Mucosa of stomach (tissue), 1 donor: ENCODE data around the gene TSR3.

ENCODE experiments used
- H3K27me3 ChIP-seq: one replicate; pipeline ENCODE4 v1.7.0; 2013; ENCODE audit warnings: mild to moderate bottlenecking, low read length; ENCODE audit not compliant: control insufficient read depth, insufficient read depth
- H3K36me3 ChIP-seq: one replicate; pipeline ENCODE4 v1.7.0; 2013; ENCODE audit warnings: low read length; ENCODE audit not compliant: control insufficient read depth, insufficient read depth
- H3K4me1 ChIP-seq: one replicate; pipeline ENCODE4 v1.7.0; 2013; ENCODE audit warnings: mild to moderate bottlenecking, low read length; ENCODE audit not compliant: control insufficient read depth, insufficient read depth
- H3K4me3 ChIP-seq: one replicate; pipeline ENCODE4 v1.7.0; 2013; ENCODE audit warnings: low read length
- H3K9ac ChIP-seq: one replicate; pipeline ENCODE4 v1.7.0; 2013; ENCODE audit warnings: mild to moderate bottlenecking, low read length, moderate library complexity
- H3K9me3 ChIP-seq: one replicate; pipeline ENCODE4 v1.7.0; 2013; ENCODE audit warnings: mild to moderate bottlenecking, low read length, moderate library complexity; ENCODE audit not compliant: control insufficient read depth
- donor health status: Pancreatic carcinoma.

The TSR3 gene

GRCh38 chr16:1357906-1358566 is 6.4 kb upstream of the TSR3 start:
- Histone ChIP-seq H3K9ac (no peak overlapping the region), H3K36me3 (no peaks in the 10 kb centered on the region), H3K4me1 (no peaks in the 10 kb centered on the region), H3K27me3 (no peaks in the 10 kb centered on the region), H3K9me3 (no peaks in the 10 kb centered on the region), H3K4me3 (no peak overlapping the region)

GRCh38 chr16:1356061-1356900 is 4.6 kb upstream of the TSR3 start:
- Histone ChIP-seq H3K4me1 (peaks cover under 1% of the 10 kb centered on the region), H3K27me3 (no peaks in the 10 kb centered on the region), H3K36me3 (no peaks in the 10 kb centered on the region), H3K9me3 (no peaks in the 10 kb centered on the region), H3K9ac (no peak overlapping the region), H3K4me3 (no peak overlapping the region)

GRCh38 chr16:1355591-1355990 is 3.9 kb upstream of the TSR3 start:
- Histone ChIP-seq H3K9ac (no peak overlapping the region), H3K4me3 (no peak overlapping the region), H3K4me1 (peaks cover 7% of the 10 kb centered on the region), H3K9me3 (no peaks in the 10 kb centered on the region), H3K36me3 (no peaks in the 10 kb centered on the region), H3K27me3 (no peaks in the 10 kb centered on the region)

GRCh38 chr16:1354815-1355540 is 3.3 kb upstream of the TSR3 start:
- H3K27me3 ChIP-seq: no peaks in the 10 kb centered on the region
- no peaks in the 10 kb centered on the region for H3K36me3 ChIP-seq
- peaks cover 12% of the 10 kb centered on the region for H3K4me1 ChIP-seq
- H3K4me3 ChIP-seq: no peak overlapping the region
- H3K9ac ChIP-seq: no peak overlapping the region
- no peaks in the 10 kb centered on the region for H3K9me3 ChIP-seq

GRCh38 chr16:1351215-1351581 is 480 bp downstream of the TSR3 start:
- Histone ChIP-seq H3K27me3 (no peaks in the 10 kb centered on the region), H3K4me1 (peaks cover 12% of the 10 kb centered on the region), H3K9me3 (no peaks in the 10 kb centered on the region), H3K4me3 (peak overlapping the region; percentile 66), H3K9ac (peak overlapping the region; percentile 73), H3K36me3 (no peaks in the 10 kb centered on the region)

GRCh38 chr16:1350691-1351090 is 987 bp downstream of the TSR3 start:
- no peaks in the 10 kb centered on the region for H3K27me3 ChIP-seq
- no peaks in the 10 kb centered on the region for H3K9me3 ChIP-seq
- H3K4me3 ChIP-seq: peak overlapping the region; percentile 66
- no peaks in the 10 kb centered on the region for H3K36me3 ChIP-seq
- H3K4me1 ChIP-seq: peaks cover 12% of the 10 kb centered on the region
- H3K9ac ChIP-seq: peak overlapping the region; percentile 73

GRCh38 chr16:1349951-1350350 is 1.7 kb downstream of the TSR3 start:
- Histone ChIP-seq H3K9me3 (no peaks in the 10 kb centered on the region), H3K9ac (no peak overlapping the region), H3K4me1 (peaks cover 12% of the 10 kb centered on the region), H3K4me3 (no peak overlapping the region), H3K27me3 (no peaks in the 10 kb centered on the region), H3K36me3 (no peaks in the 10 kb centered on the region)

GRCh38 chr16:1349351-1349750 is 2.3 kb downstream of the TSR3 start:
- Histone ChIP-seq H3K9me3 (no peaks in the 10 kb centered on the region), H3K4me3 (no peak overlapping the region), H3K9ac (no peak overlapping the region), H3K36me3 (no peaks in the 10 kb centered on the region), H3K4me1 (peaks cover 12% of the 10 kb centered on the region), H3K27me3 (no peaks in the 10 kb centered on the region)

GRCh38 chr16:1348926-1349325 is 2.8 kb downstream of the TSR3 start:
- Histone ChIP-seq H3K9me3 (no peaks in the 10 kb centered on the region), H3K27me3 (no peaks in the 10 kb centered on the region), H3K4me3 (no peak overlapping the region), H3K4me1 (peaks cover 12% of the 10 kb centered on the region), H3K36me3 (no peaks in the 10 kb centered on the region), H3K9ac (no peak overlapping the region)

GRCh38 chr16:1348441-1348840 is 3.2 kb downstream of the TSR3 start:
- no peak overlapping the region for H3K4me3 ChIP-seq
- no peak overlapping the region for H3K9ac ChIP-seq
- H3K4me1 ChIP-seq: peaks cover 15% of the 10 kb centered on the region
- no peaks in the 10 kb centered on the region for H3K9me3 ChIP-seq
- H3K36me3 ChIP-seq: no peaks in the 10 kb centered on the region
- H3K27me3 ChIP-seq: no peaks in the 10 kb centered on the region

- Histone ChIP-seq H3K9ac (no peak overlapping the region), H3K9me3 (no peaks in the 10 kb centered on the region), H3K36me3 (no peaks in the 10 kb centered on the region), H3K4me1 (peaks cover 18% of the 10 kb centered on the region), H3K27me3 (no peaks in the 10 kb centered on the region), H3K4me3 (no peak overlapping the region)
These were observed 3.7 kb downstream of the TSR3 start for GRCh38 chr16:1347962-1348361.

GRCh38 chr16:1347286-1347855 is 4.3 kb downstream of the TSR3 start:
- H3K4me1 ChIP-seq: peaks cover 22% of the 10 kb centered on the region
- no peak overlapping the region for H3K4me3 ChIP-seq
- H3K36me3 ChIP-seq: no peaks in the 10 kb centered on the region
- H3K9ac ChIP-seq: no peak overlapping the region
- no peaks in the 10 kb centered on the region for H3K9me3 ChIP-seq
- no peaks in the 10 kb centered on the region for H3K27me3 ChIP-seq
